GM19452 (cell line): Measurements from ENCODE around the gene SSC5D.
A peak's percentile ranks its signal among the peaks of the same experiment; 100 is the strongest.

Experiments used
- ATAC-seq: cut with Tn5 transposase; IDR thresholded peaks from one replicate; pipeline ENCODE4 v1.9.1; 2021; ENCODE audit not compliant: unreplicated experiment

Gene SSC5D

DNA sequence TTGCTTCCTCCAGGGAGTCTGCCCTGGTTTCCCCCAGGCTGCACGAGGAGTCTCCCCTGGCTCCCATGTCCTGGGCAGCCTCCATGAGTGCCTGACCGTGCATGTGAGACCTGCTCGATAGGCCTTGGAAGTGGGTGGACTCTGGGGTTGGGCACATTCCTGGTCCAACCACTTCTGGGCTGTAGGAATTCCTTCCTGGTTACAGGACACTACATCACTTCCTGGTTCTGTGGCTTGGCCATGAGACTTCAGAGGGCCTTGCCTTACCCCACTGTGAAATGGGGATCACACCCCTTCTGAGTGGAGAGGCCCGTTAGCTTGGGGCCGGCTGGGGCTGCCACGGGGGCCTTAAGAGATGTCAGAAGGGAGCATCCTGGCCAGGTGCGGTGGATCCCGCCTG is 15.8 kb upstream of the SSC5D start:
- no peak for ATAC-seq

DNA sequence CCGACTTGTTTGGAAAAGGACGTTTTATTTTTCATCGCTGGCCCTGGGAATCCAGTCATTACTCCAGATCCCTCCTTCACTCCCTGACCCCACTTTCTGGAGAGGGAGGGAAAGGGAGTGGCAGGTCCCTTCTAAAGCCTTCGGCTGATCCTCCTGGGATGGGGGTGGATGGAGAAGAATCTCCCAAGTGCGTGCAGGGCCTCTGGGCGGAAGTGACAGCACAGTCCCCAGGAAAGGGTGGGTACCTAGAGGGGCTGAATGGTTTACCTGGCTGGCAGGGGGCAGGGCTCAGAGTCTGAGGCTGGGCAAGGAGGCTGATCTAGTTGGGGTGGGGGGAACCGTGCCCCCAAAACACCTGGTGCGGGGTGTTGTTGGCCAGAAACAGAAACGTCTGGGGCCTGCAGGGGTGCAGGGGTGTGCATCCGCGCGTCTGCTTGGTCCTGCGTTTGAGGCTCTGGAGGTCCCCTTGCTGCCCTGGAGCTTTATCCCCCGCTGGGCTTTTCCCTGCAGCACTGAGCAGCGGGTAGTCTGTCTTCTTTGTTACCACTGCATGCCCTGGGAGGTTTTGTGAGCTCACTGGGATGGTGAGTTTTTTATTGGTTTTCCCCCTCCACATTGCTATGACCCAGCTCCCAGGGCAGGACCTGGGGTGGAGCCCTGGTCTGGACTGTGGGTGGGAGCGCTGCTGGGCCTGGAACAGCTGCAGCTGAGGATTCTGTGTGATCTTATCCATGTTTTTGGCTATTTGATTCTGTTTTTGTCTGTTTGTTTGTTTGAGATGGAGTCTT is 14.8 kb upstream of the SSC5D start:
- no peak for ATAC-seq

DNA sequence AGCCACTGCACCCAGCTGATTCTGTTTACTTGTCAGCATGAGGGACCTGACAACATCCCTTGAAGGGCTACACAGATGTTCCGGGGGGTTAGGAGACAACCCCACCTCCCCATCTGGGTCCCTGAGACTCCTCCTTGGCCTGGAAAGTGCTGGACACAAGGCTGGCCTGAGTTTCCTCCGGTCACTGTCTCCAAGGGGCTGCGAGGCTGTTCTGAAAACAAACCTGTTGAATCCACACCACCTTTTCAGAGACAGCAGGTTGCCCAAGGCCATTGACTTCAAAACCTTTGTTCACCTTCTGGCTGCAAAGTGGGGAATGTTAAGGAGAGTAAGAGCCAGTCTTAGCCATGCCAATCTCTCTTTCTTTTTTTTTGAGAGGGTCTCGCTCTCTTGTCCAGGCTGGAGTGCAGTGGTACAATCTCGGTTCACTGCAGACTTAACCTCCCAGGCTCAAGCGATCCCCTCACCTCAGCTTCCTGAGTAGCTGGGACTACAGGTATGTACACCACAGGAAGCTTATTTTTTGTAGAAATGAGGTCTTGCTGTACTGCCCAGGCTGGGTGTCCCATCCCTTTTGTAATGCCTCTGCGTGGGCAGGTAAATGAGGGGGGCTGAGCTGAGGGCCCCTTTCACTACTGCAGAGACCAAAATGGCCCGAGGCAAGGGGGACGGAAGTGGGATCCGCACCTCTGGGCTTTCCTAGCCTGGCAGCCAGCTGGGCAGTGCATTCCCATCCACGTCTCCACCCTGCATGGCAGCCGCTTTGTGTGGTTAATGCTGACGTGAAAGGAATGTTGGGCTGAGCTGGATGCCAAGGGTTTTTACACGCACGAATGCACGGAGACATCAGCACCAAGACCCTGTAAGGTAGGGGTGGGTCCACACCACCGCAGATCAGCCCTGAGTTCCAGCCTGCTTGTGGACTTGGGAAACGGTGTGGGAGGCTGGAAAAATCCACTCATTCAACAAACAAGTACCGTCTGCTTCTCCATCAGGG is 13.7 kb upstream of the SSC5D start:
- no peak for ATAC-seq

DNA sequence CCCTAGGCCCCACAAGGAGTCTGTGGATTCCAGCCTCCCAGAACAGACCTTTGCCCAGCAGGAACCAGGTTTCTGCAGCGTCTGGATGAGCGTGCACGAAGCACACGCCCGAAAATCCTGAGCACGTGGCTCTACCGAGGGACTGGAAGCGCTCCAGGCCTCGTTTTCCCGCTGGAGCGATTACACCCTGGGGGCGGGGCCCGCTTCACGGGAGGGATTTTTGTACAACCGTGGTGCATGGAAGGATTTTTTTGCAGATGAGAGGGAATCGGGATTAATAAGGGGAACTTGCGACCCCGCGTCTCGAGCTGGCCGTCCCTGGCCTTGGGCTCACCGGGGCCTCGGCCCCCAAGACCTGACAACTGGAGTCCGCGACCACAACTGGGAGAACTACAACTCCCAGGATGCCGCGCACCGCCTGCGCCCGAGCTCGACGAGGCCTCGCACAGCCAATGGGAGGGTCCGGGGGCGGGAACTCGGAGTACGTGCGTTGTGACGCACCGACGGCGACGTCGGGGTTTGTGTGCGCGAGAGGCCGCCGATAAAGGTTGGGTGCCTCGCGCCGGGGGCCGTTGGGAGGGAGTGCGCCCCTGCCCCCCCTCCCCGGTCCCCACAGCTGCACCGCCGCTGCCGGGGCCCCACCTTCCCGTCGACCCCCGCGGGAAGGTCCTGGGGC is 12.0 kb upstream of the SSC5D start, which contains the start of gene ZNF628:
TSS of gene ZNF628 (plus strand) at position 518 of the 676 bp plus-strand sequence. CDS start 3,294 bp downstream, outside the sequence.
- peak; percentile 92 for ATAC-seq

DNA sequence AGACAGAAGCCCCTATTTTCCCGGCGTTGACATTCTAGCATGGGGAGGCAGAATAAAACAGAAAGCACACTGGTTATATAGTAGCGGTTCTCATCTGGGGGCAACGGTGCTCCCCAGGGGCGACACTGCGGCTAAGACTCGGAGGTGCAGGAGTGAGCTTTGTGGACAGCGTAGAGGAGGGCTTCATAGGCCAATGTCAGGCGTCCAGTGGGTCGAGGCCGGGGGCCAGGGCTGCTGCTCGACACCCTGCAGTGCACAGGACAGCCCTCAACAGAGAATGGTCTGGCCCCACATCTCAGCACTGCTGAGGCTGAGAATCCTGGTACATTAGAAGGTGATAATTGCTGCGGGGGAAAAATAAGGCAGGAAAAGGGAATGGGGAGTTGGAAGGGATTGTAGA is 10.3 kb upstream of the SSC5D start:
- ATAC-seq, result no peak

DNA sequence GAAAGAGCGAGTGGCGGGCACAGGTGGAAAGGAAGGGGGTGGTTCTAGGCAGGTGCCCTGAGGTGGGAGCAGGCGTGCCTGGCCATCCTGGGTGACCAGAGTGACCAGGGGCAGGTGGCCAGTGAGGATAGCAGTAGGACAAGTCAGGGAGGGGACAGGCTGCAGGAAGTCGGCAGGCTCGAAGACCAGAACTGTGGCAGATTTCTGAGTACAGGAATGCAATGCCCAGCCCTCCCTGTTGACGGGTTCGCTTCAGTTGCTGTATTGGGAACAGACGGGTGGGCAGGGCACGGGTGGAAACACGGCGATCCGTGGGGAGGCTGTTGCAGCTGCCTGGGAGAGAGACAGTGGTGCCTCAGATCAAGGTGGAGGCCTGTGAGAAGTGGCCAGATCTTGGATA is 9.9 kb upstream of the SSC5D start:
- no peak for ATAC-seq

DNA sequence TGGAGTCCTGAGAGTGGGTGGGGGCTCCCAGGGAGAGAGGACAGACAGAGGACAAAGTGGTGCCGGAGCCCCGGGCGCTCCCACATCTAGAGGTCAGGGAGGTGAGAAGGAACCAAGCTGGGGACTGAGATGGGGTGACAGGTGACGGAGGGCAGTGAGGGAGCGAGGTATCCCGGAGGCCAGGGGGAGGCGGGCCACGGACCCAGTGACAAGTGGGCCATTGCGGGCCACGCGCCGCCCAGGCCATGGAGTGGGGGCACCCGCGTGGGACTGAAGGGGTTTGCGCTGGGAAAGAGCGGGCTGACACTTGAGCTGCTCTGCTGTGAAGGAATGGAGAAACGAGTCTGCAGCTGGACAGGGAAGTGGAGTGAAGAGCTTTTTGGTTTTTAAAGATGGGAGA is 9.2 kb upstream of the SSC5D start:
- ATAC-seq, result no peak

DNA sequence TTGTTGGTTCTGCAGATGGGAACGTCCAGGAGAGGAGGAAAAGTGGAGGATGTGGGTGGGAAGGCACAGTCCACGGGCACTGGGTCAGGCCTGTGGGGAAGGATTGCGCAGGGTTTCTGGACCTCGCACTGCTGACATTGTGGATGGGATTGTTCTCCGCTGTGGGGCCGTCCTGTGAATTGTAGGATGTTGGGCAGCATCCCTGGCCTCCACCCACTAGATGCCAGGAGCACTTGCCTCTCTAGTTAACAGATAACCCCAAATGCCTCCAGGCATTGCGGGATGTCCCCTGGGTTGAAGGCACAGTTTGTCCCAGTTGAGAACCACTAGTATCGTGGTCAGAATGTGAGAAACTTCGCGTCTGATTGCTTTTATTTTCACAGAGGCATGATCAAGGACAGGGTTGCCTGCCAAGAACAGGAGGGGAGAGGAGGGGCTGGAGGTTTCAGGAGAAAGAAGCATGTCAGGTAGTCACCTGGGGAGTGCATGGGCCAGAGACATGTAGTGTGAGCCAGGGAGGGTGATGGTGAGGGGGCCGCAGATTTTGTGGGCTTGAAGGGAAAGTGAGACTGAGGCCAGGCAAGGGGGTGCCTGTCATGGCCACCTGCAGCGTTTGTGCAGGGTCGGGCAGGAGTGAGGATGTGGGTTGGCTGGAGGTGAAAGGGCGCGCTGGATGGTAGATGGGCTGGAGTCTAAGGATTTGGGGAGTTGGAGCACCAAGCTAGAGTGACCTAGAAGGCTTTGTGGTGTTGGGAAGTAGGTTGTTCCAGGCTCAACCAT is 8.6 kb upstream of the SSC5D start:
- no peak for ATAC-seq

DNA sequence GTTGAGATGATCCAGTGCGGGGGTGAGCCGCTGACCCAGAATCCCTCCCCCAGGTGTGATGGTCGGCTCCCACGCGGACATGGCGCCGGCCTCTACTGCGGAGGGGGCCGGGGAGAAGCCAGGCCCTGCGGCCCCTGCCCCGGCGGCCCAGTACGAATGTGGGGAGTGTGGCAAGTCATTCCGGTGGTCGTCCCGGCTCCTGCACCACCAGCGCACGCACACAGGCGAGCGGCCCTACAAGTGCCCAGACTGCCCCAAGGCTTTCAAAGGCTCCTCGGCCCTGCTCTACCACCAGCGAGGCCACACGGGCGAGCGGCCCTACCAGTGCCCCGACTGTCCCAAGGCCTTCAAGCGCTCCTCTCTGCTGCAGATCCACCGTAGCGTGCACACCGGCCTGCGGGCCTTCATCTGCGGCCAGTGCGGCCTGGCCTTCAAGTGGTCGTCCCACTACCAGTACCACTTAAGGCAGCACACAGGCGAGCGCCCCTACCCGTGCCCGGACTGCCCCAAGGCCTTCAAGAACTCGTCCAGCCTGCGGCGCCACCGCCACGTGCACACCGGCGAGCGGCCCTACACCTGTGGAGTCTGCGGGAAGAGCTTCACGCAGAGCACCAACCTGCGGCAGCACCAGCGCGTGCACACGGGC is 7.0 kb upstream of the SSC5D start:
- no peak for ATAC-seq

DNA sequence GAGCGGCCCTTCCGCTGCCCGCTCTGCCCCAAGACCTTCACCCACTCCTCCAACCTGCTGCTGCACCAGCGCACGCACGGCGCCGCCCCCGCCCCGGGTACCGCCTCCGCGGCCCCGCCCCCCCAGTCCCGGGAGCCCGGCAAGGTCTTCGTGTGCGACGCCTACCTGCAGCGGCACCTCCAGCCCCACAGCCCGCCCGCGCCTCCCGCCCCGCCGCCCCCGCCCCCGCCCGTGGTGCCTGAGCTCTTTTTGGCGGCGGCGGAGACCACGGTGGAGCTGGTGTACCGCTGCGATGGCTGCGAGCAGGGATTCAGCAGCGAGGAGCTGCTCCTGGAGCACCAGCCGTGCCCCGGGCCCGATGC is 6.5 kb upstream of the SSC5D start:
- no peak for ATAC-seq

DNA sequence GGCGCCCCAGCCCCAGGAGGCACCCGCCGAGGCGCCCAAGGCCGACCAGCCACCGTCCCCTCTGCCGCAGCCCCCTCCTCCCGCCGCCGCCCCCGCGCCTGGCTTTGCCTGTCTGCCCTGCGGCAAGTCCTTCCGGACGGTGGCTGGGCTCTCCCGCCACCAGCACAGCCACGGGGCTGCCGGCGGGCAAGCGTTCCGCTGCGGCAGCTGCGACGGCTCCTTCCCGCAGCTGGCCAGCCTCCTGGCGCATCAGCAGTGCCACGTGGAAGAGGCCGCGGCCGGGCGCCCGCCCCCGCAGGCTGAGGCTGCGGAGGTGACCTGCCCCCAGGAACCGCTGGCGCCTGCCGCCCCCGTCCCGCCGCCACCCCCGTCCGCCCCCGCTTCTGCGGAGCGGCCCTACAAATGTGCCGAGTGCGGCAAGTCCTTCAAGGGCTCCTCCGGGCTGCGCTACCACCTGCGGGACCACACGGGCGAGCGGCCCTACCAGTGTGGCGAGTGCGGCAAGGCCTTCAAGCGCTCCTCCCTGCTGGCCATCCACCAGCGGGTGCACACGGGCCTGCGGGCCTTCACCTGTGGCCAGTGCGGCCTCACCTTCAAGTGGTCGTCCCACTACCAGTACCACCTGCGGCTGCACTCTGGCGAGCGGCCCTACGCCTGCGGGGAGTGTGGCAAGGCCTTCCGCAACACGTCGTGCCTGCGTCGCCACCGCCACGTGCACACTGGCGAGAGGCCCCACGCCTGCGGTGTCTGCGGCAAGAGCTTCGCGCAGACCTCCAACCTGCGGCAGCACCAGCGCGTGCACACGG is 5.9 kb upstream of the SSC5D start:
- no peak for ATAC-seq

DNA sequence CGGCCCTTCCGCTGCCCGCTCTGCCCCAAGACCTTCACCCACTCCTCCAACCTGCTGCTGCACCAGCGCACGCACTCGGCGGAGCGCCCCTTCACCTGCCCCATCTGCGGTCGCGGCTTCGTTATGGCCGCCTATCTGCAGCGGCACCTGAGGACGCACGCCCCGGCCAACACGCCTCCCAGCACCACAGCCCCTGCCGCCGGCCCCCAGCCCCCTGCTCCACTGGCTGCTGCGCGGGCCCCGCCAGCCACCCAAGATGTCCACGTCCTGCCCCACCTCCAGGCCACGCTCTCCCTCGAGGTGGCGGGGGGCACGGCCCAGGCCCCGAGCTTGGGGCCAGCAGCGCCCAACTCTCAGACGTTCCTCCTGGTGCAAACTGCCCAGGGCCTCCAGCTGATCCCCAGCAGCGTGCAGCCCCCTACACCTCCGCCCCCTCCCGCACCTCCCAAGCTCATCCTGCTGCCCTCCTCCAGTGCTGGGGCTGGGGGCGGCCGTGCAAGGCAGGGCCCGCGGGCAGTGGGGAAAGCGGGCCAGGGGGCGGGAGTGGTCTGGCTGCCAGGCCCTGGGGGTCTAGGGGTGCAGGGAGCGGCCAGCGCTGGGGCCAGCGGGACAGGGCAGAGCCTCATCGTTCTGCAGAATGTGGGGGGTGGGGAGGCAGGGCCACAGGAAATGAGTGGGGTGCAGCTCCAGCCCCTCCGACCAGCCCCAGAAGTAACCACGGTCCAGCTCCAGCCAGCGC is 5.1 kb upstream of the SSC5D start:
- ATAC-seq, result no peak

DNA sequence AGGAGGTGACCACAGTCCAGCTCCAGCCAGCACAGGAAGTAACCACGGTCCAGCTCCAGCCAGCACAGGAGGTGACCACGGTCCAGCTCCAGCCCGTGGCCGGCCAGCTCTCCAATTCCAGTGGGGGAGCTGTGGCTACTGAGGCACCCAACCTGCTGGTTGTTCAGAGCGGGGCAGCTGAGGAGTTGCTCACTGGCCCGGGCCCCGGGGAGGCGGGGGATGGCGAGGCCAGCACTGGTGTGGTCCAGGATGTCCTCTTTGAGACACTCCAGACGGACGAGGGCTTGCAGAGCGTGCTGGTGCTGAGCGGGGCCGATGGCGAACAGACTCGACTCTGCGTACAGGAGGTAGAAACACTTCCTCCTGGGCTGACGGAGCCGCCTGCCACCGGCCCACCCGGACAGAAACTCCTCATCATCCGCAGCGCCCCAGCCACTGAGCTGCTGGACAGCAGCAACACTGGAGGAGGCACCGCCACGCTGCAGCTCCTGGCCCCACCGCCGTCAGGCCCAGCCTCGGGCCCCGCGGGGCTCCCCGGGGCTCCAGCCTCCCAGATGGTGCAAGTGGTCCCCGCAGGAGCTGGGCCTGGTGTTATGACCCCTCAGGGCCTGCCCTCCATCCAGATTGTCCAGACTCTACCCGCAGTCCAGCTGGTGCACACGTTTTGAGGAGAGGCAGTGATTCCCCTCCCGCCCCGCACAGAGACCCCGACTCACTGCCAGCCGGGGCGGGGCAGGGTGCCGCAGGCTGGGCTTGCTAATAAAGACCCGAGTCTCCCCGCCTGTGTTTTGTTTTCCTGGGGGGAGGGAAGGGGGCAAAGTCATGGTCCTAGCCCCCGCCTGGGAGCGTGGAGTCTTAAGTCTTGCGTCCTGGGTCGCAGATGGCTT is 4.3 kb upstream of the SSC5D start:
- ATAC-seq, result no peak

DNA sequence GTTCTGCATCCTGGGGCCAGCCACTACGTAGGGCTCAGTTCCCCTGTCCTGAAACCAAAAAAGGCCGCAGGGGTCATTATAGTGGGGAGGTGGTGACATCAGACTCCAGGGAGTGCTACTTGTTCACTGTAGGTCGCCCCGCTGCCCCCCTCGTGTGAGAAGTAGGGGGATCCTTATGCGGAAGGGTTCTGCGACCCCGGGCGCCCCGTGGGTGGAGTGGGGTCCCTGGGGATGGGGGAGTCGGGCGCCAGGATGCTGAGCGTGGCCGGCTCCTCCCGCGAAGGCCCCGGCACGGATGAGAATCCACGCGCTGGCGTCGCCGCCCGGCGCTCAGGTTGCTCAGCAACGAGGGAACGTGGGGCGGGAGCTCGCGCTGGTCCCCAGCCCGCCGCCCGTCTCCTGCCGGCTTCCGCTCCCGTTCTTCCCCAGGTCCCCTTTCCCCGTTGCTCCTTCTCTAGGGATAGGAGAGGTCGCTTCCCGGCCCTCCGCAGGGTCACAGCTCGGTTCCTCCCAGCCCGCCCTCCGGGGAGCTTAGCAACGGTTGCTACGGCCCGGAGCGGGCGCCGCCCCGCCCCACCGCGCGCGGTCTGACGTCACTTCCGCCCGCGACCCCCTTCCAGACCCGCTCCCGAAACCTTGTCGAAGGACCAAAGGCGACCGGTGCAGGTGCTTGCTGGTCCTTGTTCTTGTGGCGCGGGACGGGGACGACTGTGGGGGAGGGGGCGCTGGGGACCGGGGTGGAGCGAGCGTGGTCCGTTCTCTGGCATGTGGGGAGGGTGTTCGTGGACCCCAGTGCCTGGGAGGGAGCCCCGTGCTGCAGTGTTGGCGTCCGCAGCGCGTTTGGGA is 3.4 kb upstream of the SSC5D start, which contains the start of gene NAT14:
TSS of gene NAT14 (plus strand) at position 596 of the 846 bp plus-strand sequence. CDS start 521 bp downstream, outside the sequence.
- ATAC-seq, result no peak

DNA sequence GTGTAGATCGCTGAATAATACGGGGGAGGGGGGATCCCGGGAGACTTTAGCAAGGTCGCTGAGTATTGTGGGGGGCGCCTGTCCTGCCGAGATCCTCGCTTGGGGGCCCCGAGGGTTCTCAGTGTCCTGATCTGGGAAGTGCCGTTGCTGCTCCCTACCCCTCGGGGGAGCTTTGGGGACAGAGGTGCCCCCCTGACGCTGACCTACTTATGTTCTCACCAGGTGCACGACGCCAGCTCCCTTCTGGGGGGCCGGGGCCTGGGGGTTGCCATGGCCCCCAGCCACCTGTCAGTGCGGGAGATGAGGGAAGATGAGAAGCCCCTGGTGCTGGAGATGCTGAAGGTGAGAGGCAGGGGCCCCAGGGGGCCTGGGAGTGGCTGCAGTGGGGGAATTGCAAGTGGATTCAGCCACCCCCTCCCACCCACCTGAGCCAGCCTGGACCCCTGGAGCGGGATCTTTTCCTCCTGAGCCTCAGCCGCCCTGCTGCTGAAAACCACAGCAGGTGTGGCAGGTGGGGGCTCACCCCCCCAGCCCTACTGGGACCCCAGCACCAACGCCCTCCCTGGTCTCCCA is 2.7 kb upstream of the SSC5D start:
- ATAC-seq, result no peak
